Skeletal muscle tissue (tissue), 2 donors: ENCODE results near the gene MRTFB. TPM values are rescaled to one million over a fixed set of nuclear protein-coding genes. Genes with fewer than 3 reads are reported as not detected.

Experiments used
- small RNA-seq: library from RNA; depleted of rRNA; stranded (forward); fragments of <200 nt; gene quantifications from one replicate; pipeline ENCODE3, GENCODE V24; 2014
- total RNA-seq: library from RNA; depleted of rRNA; stranded (reverse); fragments of >200 nt; gene quantifications from one replicate; pipeline ENCODE4 v1.2.3, GENCODE V29; 2014

The MRTFB gene
- total RNA-seq, 1 donor from 2014 or later, result 13.0 TPM

Small RNAs within 50 kb of the gene (small RNA-seq; reads per million reads assigned to genes)
- 28.4 reads per million, percentile 94 among the genes with 10 or more reads in this experiment for gene MIR193B
- gene MIR365A, result 0.09 reads per million
- not detected for gene RF00019

Other genes with a start within 250 kb of the MRTFB start
- gene ERCC4, start 151.2 kb upstream of the MRTFB start, total RNA-seq, result 6.8 TPM